Activated T-cell treated with anti-CD3 and anti-CD28 coated beads, Interleukin-2, amount 50 U/mL, for 48 hours (primary cell): ENCODE results near the gene ATG5.
"Not testable (repeated sequence)": the region's sequence is repeated elsewhere in the genome, so short reads cannot be mapped to it uniquely, and the experiment has no call there.

Experiments used
- DNase-seq, 2 experiments: peaks; one replicate each; pipeline ENCODE4 v3.0.0-alpha.2; 2020

Gene ATG5

DNA sequence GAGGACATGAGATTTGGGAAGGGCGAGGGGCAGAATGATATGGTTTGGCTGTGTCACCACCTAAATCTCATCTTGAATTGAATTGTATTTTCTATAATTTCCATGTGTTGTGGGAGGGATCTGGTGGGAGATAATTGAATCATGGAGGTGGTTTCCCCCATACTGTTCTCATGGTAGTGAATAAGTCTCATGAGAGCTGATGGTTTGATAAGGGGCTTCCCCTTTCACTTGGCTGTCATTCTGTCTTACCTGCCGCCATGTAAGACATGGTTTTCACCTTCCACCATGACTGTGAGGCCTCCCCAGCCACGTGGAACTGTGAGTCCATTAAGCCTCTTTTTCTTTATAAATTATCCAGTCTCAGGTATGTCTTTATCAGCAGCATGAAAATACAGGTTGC lies 173.1 kb downstream of the ATG5 start:
- DNase-seq: not testable (repeated sequence)

DNA sequence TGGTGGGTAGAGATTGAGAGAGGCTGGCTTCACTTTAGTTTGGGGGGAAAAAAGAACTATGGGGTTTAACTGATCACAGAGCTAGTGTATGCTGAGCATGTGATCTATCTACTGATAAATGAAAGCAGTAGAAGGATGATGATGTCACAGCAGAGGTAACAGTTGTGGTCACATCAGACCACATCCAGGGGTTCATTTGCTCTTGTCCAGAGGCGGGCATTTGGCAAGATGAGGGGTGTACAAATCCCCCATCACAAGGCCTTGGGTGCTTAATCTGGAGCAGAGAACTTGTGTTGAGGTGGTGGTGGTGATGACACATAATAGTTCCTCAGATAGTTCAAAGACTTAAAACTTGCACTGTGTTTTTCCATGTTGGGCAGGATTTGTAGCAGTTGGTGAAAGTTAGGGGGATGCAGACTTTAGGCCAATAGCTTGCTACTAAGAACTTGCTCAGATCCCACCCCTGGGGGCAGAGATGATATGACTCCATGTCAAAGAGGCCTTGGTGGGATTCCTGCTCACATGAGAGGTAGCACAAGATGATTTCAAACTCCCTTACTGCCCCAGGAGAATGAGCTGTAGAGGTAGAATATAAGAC lies 176.0 kb downstream of the ATG5 start:
- DNase-seq: peak in 1 of 2 experiments; percentile 54

DNA sequence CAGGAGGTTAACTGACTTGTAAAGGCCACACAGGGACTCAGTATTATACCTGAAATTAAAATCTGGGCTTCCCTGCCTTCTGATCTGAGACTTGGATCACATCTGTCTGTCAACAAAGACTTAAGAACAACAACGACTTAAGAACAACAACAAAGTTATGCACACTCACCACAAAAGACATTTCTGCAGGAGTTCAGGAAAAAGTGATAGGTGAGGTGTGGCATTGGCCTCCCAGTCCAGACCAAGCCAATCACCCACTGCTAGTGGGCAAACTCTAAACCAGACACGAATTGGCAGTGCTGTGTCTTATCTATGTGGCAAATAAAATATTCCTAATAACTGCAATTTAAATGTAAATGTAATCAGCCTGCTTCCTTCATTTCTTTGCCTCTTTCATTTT lies 178.1 kb downstream of the ATG5 start:
- DNase-seq: no peak

DNA sequence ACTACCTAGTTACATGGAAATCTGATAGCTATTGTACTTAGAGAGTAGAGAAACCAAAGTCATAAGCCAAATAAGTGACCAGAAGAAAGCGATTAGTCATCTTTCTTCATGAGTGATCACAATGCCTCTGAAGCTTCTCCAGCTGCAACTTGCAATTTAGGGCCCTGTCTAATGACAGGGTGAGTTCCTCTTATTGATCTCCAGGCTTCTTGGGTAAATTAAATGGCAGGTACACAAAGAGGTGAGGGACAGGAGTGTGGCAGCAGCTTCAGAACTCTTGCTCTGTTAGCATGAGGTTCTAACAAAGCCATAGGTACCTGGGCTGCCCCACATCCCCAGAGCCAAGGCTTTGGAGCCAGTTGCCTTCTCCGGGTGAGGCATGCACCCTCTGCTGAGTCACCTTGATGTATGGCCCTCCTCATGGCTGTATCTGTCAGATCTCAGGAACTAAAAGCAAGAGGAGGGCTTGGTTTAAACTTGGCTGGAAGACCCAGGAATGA lies 178.7 kb downstream of the ATG5 start:
- peak in 1 of 2 experiments; percentile 17 for DNase-seq

DNA sequence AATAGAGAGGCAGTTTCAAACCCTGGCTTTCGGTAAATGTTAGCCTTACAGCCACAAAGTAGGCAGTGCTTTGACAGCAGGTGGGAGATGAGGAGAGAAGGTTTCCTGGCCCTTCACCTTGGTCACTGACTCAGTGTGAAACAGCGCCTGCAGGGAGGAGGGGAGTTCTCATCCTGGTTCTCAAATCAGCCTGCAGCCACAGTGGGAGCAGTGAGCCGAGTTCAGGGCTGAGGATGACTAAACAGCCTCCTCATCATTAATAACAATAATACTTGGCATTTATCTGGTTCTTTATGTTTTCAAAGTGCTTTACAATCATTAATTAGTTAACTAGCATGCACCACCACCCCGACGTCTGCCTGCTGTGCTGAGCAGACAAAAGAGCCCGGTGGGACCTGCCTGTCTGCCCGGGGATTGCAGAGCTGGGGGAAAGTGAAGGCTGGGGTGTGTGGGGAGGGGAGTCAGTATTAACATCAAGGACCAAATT lies 179.8 kb downstream of the ATG5 start:
- DNase-seq: peak; percentile 65 to 66

DNA sequence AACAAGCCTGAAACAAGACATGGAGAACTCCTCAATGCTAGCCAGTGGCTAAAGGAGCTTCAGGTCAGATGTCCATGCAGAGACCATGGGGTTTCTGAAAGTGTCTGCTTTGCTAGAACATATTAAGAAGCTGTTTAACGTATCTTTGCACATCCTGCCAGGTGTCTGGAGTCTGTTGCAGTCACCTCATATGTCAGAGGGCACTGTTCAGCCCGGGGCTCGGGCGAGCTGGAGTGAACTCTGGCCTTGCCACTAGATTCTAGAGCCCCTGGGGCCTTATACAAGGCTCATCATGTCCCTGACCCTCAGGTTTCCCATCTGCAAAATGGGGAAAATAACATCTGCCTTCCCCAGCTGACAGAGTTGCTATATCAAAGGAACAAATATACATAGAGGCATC lies 180.4 kb downstream of the ATG5 start:
- DNase-seq: no peak

DNA sequence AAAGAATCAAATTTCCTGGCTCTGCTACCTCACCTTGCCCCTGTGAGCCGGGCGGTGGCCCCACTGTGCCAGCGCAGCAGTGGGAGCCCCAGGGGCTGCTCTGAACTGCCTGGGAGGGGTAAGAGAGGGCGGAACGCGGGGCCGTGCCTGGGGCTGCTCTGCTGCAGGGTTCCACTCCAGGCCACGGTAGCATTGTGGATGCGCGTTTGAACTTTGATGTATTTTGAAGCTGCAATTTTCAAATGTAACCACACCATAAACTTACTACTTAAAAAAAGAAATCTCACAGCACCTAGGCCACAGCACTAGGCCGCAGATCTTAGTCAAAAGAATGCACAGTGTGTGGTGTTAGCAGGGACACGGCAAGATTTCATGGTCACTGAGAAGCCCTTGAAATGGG lies 181.9 kb downstream of the ATG5 start:
- DNase-seq: no peak

DNA sequence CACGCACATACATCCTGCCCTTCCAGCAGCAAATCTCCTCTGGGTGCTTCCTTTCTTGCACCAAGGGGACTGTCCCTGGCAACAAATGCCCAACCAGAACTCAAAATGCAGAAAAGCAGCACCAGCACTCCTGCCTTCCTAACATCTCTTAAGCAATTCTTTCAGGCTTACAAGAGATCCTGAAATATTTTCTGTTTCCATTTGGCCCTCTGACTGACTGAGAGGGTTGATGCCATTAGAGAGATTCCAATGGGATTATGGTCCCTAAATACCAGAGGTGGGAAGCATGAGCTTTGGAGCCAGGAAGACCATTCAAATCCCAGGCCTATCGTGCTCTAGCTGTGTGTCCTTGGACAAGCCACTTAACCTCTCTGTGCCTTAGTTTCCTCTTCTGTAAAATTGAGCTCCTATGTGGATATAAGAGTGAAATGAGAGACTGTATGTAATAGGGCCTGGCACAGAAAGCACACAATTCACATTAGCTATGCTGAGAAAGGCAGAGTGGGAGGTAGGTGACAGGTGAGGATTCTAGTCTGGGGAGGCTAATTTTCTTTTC lies 182.6 kb downstream of the ATG5 start:
- DNase-seq: no peak

DNA sequence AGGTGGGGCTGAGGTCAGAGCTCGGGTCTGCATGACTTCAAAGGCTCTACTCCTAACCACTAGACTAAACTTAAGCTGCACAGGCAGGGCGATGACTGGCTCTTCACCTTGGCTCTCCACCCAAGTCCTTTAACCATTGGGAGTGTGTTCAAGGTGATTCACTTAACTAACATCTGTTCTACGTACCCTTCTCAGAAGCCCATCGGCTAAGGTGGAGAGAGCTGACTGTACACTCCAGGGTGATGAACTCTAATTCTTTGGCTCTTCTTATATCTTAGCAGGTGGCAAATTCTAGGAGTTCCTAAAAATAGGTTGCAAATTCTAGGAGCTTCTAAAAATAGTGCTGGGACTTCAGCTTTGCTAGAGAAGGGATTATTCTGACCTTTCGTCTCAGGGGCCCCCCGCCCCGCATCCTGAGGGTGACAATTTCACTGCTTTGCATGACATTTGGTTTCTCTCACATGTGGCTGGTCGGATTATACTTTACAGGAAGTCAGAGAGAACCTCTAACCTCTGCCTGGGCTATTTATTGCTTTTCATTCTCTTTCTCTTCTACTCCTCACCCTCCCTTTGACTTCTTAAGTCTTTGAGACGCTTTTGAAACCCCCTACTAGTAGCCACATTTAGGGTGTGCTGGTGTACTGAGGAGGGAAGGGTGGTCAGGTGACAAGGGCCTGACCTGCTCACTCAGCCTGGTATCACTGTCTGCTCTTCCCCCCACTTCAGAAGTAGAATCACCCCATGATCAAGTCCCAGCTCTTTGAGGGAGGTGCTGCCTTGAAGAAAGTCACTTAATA lies 183.9 kb downstream of the ATG5 start:
- peak; percentile 73 to 78 for DNase-seq

DNA sequence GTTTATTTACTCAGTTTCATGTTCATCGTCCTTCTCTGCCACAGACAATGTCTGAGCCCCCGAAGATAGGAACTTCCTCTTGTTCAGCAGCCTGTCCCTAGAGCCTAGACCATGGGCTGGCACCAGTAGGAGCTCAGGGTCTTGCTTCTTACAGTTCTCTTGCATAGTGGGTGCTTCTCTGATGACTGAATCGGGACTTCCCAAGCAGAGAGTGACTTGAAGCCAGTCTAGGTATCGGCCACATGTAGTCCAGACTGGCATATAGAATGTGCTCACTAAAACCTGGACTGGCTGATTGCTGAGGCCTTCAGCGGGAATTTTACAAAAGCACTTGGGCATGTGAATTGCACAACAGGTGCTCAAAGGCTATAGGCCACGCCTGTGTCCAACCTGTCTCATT lies 187.4 kb downstream of the ATG5 start:
- DNase-seq: no peak

DNA sequence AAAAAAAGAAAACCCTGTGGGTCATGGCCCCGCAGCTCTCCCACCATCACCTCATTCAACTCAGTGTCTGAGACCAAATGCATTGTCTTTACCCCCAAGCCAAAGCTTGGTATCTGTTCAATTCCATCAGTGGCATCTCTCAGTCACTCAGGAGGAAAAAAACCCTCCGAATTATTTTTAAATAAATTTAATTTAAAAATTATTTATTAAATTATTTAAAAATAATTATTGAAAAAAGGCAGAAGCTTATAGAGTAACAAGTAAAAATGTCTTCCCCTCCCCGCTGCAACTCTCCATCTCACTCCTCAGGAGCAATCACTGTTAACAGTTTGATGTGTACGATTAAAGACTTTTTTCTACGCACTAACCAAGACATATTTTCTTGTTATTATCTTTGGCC lies 188.7 kb downstream of the ATG5 start:
- no peak for DNase-seq

DNA sequence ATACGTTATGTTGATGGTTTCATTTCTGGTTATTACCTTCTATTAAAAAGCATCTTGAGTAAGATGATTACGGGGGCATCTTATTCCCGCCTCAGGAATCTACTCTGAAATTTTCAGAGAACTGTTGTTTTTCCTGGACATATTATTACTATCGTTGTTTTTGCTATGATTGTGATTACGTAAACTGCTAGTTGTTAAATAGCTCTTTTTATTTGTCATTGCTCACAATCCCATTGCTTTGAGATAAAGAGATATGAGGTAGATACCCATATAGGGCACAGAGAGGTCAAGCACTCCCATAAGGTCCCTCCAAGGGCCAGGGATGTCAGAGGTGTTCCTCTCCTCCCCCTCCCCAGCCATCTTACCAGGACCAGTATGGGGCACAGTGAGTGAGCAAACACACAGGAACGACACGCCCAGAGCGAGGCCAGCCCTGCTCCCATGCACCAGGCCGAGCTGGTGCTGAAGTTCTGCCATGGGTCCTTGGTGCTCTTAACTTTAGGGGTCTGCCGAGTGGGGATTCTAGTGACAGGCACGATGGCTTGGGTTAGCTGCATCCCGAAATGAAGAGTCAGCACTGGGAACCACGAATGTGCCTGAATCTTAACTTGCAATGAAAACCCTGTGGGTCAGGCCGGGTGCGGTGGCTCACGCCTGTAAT lies 189.5 kb downstream of the ATG5 start:
- no peak for DNase-seq

DNA sequence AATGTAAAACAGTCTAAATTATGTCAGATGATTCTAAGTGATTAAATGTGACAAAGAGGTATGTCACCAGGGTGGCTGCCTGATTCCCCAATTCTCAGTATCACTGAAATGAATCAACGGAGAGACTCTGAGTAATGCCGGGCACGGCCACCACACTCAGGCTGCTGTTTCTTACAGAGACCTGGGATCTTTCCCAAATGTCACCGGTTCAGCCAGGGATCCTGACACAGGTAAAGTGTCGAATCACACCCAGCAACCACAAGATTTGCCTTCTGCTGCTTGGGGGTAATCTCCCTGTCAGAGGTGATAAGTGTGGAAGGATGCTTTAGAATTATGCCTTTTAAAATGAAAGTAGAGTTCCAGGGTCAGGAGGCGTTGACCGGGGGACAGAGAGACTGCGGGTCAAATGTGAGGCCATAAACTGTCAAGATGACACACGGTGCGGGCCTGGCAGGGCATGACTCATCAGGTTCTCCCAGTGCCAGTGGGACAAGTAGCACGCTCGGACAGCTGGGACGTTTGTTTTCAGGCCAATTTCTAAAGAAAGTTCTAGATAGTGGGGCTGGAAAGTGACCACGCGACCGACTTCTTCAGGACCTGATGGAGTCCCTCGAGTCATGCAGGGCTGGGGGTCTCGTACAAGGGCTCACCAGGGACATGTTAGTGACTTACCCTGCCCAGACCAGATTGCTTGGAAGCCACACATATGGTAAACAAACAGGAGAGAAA lies 190.5 kb downstream of the ATG5 start:
- peak in 1 of 2 experiments; percentile 60 for DNase-seq
